HS-5 (cell line): ENCODE measurements around the gene DSC2.

Source experiments
- DNase-seq: peaks from one replicate; pipeline ENCODE4 v3.0.0-alpha.2; 2012; ENCODE audit warnings: low read depth

The DSC2 gene

DNA sequence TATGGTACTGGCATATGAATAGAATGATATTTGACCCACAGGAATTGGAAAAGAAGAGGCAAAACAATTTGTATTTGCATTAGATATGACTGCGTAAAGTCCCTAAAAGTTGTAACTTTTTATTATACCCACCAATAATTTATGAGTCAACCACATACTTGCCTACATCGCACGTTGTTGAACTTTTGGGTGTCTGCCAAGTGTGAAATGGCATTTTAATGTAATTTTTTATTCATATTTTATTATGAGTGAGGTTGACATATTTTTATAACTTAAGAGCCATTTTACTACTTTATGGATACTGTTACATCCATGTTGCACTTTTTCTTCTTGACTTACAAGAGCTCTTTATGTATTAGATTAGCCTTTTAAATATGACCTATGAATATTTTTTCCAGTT is 4.6 kb downstream of the DSC2 start:
- no peak for DNase-seq

DNA sequence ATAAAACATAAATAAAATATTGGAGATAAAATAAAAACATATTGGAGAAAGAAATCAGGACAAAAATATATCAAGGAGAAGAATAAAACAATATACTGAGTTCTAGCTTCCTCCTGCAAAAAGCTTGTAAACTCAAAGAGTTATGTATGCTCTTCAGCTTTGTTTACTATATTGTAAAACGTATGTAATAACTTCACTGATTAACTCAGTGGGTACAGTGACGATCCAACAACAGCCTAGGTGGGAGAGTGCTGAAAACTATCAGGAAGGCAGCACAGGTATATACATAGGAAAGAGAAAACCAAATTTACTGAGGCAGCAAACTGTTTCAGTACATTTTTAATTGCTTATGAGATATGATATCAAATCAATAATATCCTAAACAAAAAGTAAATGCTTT is 8.3 kb downstream of the DSC2 start:
- no peak for DNase-seq

DNA sequence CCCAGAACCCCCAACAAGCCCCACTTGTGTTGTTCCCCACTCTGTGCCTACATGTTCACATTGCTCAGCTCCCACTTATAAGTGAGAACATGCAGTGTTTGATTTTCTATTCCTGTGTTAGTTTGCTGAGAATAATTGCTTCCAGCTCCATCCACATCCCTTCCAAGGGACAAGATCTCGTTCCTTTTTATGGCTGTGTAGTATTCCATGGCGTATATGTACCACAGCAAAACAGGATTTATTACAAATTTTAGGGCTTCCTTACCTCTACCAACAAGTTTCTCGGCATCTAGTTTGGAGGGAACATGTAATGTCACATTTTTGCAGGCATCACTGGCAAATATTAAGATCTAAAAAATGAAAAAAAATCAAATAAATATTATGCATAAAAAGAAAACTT is 8.9 kb downstream of the DSC2 start:
- no peak for DNase-seq

- no peak for DNase-seq
Measured at GRCh38 chr18:31091350-31091749, 10.9 kb downstream of the DSC2 start.

- DNase-seq: no peak
Measured at GRCh38 chr18:31088532-31088931, 13.7 kb downstream of the DSC2 start.

DNA sequence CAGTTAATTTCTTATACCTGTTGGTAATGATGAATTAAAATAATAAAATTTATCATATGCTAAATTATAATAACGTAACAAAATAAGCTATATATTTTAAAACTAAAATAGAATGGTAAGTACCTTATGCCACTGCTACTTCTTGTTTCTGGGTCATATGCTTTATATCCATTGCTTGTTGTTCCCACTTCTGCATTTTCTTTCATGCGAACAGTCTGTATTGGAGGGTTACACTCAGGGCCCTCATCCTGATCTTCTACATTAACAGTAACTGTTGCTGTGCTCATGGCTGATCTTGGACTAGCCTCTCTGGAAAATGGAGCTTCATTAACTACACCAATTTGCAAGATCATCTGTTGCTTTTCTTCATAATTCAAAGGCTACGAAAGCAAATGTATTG is 22.2 kb downstream of the DSC2 start:
- DNase-seq: no peak

DNA sequence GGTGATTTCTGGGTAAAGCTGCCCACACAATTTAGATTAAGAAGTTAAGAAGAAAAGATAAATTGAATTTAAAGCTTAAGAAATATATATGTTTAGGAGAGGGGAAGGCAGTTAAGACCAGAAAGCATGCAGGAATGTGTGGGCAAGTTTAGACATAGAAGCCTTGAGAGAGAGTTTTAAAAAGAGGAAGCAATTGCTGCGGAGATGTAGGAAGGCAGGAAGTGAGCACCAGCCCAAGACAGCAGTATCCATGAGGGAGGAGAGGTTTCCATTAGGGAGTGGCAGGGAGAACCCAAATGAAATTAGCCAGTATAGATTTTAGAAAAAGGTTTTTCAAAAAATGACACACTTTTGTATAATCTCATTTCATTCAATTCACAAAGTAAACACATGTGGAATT is 24.3 kb downstream of the DSC2 start:
- no peak for DNase-seq

- no peak for DNase-seq
Measured at GRCh38 chr18:31072175-31072574, 30.0 kb downstream of the DSC2 start.

DNA sequence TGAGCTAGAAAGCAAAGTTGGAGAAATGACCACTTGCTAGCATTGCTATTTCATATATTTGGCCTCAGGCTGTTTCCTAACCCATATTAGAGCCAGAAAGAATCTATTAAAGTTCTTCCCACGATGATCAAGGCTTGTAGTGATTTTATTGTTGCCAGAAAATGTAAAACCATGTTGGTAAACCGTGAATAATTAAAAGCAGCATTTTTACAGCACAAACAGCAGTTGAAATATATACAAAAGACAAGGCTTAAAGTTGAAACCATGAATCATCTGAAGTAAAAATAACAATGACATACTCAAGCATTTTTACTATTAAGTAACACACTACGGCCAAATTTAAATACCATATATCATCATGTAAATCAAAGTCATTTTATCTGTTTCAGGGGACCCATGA is 32.0 kb downstream of the DSC2 start:
- peak; percentile 1 for DNase-seq

DNA sequence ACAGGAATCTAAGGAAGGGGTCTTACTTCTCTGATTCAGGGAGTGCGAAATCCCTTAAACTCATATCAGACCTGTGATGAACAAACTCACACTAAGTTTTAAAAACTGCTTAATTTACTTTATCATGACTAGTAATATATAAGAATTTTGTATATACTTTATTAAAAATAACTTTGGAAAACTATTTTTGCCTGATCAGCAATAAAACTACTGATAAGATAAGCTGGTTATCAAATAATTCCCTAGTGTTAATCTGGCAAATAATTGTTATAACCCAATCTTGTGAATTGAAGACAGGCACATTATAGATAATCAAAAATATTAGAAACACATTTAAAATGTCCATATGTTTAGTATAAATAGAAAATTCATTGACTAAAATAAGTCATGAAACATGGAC is 36.0 kb downstream of the DSC2 start:
- DNase-seq: no peak

- no peak for DNase-seq
Measured at GRCh38 chr18:31065036-31065773, 37.0 kb downstream of the DSC2 start.

DNA sequence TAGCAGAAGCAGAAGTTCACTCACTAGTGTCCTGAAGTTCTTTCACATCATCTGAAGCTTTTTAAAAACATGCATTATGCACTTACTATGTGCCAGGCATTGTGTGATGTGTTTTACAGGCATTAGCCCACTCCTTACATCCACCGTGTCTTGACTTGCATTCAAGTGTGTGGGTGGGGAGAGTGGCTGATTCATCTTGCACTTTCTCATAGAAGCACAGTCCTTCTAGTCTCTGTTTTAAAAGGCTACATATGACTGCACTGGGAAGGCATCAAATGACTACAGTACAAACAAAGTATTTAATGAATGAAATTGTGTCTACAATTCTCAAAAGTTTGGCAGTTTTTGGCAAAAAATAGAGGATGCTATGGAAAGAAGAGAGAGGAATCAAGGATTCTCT is 38.1 kb downstream of the DSC2 start:
- no peak for DNase-seq

DNA sequence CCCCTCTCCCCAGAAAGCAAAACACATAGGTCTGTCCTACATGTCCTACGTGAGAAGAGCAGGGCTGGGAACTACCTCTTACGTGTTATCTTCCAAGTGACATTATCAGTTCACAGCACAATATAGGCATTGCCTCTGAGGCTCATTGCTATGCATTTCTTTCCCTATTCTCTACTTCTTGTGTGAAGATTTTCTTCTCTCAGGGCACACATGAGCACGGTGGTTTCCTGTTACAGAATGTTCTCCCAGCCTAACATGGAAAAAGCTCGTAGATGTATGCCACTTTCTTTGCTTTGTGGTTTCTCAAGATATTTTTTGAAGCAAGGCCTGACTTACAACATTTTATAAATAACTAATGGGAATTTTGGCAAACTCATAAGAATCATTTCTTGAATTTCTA is 40.3 kb downstream of the DSC2 start:
- no peak for DNase-seq

DNA sequence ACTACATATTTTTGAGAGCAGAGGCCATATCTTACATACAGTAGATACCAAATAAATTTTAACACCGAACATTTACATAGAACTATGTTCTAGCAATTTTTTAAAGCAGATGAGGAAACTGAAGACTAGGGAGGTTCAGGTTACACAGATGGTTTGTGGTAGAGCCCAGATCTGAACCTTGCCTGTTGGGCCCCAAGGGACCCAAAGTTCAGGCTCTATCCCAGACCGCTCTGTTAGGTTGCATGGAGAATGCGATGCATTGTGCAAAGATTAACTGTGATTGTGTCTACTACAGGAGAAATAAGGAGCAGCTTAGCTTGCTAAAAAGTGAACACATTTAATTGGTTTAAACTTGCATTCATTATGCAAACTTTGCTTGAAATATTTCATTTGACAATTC is 43.3 kb downstream of the DSC2 start:
- no peak for DNase-seq

GRCh38 chr18:31057917-31058316 is 44.3 kb downstream of the DSC2 start:
- no peak for DNase-seq

DNA sequence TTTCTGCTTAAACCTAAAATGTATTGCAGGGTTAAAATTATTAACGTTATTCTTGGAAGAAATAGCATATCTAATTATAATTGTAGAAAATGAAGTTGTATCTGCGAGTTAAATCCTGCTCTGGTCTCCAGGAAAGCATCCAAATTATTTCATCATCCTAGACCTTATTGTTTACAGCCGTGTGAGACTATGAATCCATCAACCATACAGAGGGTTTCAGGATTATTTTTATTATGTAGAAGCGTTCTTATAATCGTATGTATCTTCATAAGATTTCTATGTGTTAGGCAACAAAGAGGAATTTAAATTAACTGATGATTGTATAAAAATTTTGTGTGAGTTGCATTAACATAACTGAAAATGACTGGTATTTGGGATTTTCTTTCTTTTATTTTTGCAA is 45.2 kb downstream of the DSC2 start:
- DNase-seq: no peak

- DNase-seq: no peak
Measured at GRCh38 chr18:31056296-31056695, 45.9 kb downstream of the DSC2 start.

DNA sequence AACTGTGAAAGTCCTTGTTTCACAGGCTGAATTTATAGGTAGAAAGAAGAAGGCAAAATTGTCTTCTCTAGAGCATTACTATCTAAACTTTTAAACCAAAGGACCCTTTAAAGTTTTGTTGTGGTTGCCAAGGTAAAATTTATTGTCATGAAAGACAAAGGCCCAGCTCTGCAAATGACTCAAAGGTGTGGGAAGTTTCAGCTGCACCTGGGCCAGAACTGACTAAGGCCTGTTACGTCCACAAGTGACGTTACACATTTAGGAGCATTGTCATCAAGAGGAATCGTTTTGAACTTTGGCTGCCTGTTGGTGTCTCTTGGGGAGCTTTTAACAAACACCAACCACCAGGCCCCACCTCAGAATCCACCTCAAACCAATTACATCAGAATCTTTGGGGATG is 51.6 kb downstream of the DSC2 start:
- no peak for DNase-seq

DNA sequence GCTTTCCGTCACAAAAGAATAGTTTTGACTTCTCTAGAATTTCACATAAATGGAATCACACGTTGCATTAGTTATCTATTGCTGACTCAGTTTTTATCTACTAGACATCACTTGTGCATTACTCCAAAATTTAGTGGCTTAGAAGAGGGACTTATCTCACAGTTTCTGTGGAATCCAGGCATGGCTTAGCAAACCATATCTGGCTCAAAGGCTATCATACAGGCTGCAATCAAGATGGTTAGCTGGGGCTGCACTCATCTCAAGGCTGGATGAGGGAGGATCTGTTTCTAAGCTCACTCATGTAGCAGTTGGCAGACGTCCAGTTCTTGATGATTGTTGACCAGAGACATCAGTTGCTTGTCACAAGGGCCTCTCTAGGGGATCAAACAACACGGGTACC is 53.0 kb downstream of the DSC2 start:
- DNase-seq: no peak

GRCh38 chr18:31048216-31048615 is 54.0 kb downstream of the DSC2 start:
- DNase-seq: no peak

DNA sequence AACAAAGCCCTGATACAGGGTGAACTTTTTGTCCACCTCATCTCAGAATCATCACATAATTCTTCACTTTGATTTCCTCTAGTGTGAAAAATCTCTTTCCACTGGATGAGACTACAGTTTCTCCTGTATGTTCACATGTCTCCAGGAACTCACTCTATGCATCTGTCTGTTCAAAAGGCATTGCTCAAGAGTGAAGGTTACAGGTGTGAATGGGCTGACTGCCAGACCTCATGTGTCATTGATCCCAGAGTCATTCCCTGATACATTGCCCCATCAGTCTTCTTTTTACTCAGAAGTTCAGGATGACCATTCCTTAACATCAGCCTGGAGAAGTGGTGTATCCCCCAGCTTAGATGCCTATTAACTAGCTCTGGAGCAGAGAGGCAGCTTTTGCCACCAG is 55.3 kb downstream of the DSC2 start:
- no peak for DNase-seq

GRCh38 chr18:31045599-31045998 is 56.6 kb downstream of the DSC2 start:
- DNase-seq: no peak

DNA sequence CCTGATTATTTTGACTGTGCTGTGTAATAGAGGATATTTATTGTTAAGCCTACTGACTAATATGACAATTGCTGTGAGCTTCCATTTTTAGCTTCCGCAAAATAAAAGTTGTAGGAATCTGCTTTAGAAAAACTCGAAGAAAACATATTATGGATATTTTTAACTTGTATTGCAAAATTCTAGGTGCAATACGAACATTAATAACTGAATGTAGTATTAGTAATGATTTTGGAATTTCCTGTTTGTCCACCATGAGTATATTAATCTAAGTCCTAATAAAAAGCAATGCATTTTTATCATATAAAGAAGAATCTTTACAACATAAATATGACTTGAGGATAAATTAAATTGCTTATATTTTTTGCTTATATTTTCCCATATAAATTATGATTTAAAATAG is 57.3 kb downstream of the DSC2 start:
- DNase-seq: no peak

DNA sequence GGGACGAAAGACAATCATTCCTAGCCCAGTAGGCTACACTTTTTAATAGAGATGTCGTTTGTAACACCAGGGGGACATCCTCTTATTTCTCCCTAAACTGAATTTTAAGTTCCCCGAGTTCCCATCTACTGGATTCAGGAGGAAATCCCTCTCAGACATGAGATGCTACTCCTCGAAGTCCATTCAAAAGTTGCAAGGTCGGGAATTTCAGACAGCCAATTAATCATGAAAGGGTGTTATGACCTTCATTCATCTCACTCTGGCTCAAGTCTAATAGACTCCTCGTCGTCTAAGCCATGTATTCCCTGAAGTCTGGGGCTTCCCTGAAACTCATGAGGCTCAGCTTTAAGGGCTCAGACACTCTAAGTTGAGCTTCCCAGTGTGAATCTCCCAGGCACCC is 58.5 kb downstream of the DSC2 start:
- no peak for DNase-seq
